ENCODE measurements around the gene ASXL1. TPM values are rescaled to one million over a fixed set of nuclear protein-coding genes. Genes with fewer than 3 reads are reported as not detected.

Gene ASXL1
- polyA plus RNA-seq, 1 experiment = 40.8 TPM

DNA sequence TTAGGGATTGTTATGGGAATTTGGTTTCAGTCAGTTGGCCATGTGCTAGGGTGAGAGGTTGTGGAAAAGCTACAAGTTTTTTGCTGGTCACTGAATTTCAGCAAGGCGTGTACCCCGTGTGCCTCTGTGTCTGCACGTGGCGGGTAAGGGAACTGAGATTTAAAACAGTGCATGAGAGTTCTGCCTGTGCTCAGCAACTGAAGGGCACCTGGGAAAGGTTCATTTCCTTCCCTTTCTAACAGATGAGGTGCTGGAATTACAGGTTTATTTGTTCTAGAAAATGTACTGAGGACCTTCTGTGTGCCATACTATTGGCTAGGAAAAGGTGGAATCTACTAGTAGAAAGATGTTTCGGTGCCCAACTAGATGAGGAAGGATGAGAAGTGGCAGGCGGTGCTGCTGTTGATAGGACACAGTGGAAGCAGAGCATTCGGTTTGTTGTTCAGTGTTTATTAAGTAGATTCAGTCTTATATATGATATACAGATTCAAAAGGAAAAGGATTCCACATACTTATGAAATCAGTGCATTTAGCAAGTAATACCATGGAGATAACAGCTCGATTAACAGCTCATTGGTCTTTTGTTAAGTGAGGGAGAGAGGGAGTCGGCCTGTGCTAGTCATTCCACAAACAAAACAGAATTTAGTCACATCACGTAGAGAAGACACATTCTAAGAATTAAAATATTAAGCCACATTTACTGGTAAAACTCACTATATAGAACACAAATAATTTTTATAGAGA, 84.7 kb downstream of the ASXL1 start:
- DNase-seq (ENCODE audit: low read depth) = no peak
- H3K27me3 ChIP-seq (ENCODE audit: control insufficient read depth, insufficient read depth, low read length) = no peaks in the 10 kb centered on the region
- H3K36me3 ChIP-seq (ENCODE audit: control insufficient read depth, insufficient read depth, low read length) = peaks cover 18% of the 10 kb centered on the region
- TF ChIP-seq, protein P1, sequence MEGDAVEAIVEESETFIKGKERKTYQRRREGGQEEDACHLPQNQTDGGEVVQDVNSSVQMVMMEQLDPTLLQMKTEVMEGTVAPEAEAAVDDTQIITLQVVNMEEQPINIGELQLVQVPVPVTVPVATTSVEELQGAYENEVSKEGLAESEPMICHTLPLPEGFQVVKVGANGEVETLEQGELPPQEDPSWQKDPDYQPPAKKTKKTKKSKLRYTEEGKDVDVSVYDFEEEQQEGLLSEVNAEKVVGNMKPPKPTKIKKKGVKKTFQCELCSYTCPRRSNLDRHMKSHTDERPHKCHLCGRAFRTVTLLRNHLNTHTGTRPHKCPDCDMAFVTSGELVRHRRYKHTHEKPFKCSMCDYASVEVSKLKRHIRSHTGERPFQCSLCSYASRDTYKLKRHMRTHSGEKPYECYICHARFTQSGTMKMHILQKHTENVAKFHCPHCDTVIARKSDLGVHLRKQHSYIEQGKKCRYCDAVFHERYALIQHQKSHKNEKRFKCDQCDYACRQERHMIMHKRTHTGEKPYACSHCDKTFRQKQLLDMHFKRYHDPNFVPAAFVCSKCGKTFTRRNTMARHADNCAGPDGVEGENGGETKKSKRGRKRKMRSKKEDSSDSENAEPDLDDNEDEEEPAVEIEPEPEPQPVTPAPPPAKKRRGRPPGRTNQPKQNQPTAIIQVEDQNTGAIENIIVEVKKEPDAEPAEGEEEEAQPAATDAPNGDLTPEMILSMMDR (IDR thresholded peaks at IDR 0.05; ENCODE audit: insufficient read depth, low read depth, low read length) = no peak
- no peak overlapping the region for H3K4me3 ChIP-seq (ENCODE audit: low read depth, low read length)
- ChIA-PET POLR2A (interaction anchor here (0.5 to 0.6 kb wide), 2 partner anchors 32 to 43 kb away, joined by 4 to 19 read pairs; no protein-coding TSS in a partner anchor), CTCF (interaction anchor here (0.7 to 2.2 kb wide), 3 partner anchors 9 to 29 kb away, joined by 3 to 7 read pairs (median 5); no protein-coding TSS in a partner anchor)

DNA sequence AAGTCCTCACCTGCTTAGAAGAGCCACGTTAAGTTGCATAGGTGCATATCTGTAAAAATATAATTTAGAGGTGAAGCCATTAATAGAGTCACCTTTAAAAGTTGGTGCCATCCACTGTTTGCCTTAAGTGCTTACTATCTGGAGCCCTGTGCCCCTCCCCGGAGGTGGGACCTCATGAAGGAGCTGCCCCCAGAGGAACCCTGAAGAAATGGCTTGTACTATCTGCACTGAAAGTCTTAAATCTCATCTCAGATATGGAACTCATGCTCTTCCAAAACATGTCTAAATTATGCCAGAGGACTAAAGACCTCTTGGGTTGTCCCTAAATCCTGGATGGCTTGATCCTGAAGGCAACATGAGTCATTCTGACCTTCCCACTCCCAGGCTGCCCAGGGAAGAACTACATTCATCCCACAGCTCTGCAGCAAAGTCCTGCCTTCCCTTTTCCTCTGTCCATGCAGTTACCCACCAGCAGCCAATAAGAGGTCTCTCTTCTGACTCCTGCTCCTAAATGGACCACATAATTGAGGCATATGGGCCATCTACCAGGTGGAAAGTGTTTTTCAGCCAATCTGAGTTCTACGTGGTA, 85.3 kb downstream of the ASXL1 start:
- ChIA-PET POLR2A (interaction anchor here (0.5 to 0.6 kb wide), 2 partner anchors 31 to 44 kb away, joined by 4 to 19 read pairs; no protein-coding TSS in a partner anchor), CTCF (interaction anchor here (1.3 to 2.2 kb wide), 2 partner anchors 9 to 14 kb away, joined by 5 to 7 read pairs; no protein-coding TSS in a partner anchor)
- TF ChIP-seq, protein P1 (IDR thresholded peaks at IDR 0.05; ENCODE audit: insufficient read depth, low read depth, low read length) = no peak
- peaks cover 18% of the 10 kb centered on the region for H3K36me3 ChIP-seq (ENCODE audit: control insufficient read depth, insufficient read depth, low read length)
- no peaks in the 10 kb centered on the region for H3K27me3 ChIP-seq (ENCODE audit: control insufficient read depth, insufficient read depth, low read length)
- H3K4me3 ChIP-seq (ENCODE audit: low read depth, low read length) = no peak overlapping the region
- no peak for DNase-seq (ENCODE audit: low read depth)

DNA sequence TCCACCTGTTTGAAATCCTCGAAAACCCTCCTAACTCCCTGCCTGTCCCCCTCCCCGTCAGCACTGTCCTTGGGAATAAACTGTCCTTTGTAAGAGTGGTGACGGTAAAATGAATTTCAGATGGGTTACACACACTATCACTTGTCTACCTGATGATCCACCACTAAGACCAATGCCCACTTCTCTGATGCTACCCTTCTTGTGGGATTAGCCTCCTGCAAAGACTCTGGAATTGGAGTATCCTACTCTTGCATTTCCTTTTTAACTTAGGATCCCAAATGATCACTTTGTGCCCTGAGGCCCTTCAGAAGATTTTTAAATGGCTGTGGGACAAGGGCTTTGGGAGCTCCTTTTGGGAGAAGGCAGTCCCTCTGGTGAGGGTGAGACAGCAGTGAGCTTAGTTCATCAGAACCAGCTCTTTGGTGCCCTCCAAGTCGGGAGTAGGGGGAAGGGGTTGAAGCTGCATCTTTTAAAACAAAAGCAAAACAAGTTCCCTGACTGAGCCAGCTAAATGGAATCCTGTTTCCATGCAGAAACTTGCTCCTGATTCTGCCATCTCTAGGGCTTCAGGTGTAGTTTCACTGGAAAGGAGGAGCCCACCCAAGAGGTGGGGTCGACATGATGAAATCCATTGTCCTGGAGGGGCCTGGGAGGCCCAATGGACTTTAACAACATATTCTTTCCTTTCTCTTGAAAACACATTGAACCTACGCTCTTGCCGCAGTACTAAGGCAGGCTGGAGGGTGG, 86.5 kb downstream of the ASXL1 start:
- TF ChIP-seq, protein P1 (IDR thresholded peaks at IDR 0.05; ENCODE audit: insufficient read depth, low read depth, low read length) = no peak
- H3K27me3 ChIP-seq (ENCODE audit: control insufficient read depth, insufficient read depth, low read length) = no peaks in the 10 kb centered on the region
- no peak for DNase-seq (ENCODE audit: low read depth)
- POLR2A ChIA-PET = interaction anchor here (0.7 kb wide), 1 partner anchor 382 kb away, joined by 3 read pairs; no protein-coding TSS in a partner anchor
- H3K4me3 ChIP-seq (ENCODE audit: low read depth, low read length) = no peak overlapping the region
- H3K36me3 ChIP-seq (ENCODE audit: control insufficient read depth, insufficient read depth, low read length) = peaks cover 18% of the 10 kb centered on the region
- CTCF ChIA-PET = interaction anchor here (0.8 to 1.3 kb wide), 3 partner anchors 13 to 108 kb away, joined by 3 to 7 read pairs (median 4); no protein-coding TSS in a partner anchor

DNA sequence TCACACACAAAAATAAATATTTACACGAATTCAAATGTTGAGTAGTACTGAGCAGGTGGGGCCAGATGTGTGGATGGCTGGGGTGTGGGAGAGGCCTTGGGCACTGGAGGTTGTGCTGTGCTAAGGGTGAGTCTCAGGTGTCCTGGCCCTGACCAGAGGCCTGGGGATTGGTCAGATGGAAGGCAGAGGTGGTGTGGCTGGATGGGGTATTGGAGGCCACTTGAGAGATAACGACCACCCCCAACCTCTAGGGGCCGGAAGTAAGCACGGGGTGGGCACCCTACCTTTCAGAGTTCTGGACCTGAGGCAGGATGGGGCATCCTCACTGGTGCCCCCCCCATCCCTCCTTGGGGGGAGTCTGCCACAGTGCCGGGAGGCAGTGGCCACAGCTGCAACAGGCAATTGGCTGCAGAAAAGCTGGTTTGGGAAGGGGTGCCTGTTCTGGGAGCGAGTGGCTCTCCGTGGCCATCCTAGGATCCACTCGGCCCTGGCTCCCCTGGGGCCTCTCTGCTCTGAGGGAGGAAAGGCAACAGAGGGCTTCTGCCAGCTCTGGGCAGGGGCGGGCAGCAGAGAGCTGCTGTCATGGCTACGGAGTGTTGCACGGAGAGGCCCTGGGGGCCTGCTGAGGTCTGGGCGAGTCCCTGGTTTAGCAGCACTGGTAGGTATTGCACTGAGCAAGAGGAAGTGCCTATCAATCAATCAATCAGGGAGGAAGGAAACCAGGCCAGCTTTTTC, 87.6 kb downstream of the ASXL1 start:
- Histone ChIP-seq H3K27me3 (ENCODE audit: control insufficient read depth, insufficient read depth, low read length) (no peaks in the 10 kb centered on the region), H3K4me3 (ENCODE audit: low read depth, low read length) (no peak overlapping the region), H3K36me3 (ENCODE audit: control insufficient read depth, insufficient read depth, low read length) (peaks cover 19% of the 10 kb centered on the region)
- ChIA-PET POLR2A (no interaction called here), CTCF (interaction anchor here (1.2 to 2.0 kb wide), 2 partner anchors 10 to 104 kb away, joined by 3 to 7 read pairs; no protein-coding TSS in a partner anchor)
- TF ChIP-seq, protein P1 (IDR thresholded peaks at IDR 0.05; ENCODE audit: insufficient read depth, low read depth, low read length) = no peak
- no peak for DNase-seq (ENCODE audit: low read depth)
